Measurements from ENCODE around the gene HCN3.

Gene HCN3

DNA sequence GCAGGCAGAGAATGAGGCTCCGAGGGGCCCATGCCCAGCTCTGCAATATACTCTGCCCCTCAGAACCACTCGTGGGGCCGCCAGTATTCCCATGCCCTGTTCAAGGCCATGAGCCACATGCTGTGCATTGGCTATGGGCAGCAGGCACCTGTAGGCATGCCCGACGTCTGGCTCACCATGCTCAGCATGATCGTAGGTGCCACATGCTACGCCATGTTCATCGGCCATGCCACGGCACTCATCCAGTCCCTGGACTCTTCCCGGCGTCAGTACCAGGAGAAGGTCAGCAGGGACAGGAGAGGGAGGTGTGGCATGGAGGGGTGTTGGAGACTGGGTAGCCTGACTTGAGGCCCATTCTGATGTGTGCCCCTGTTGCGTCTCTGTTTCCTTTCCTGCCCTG, 7.2 kb downstream of the HCN3 start:
- Histone ChIP-seq H4K20me1 (ENCODE audit: insufficient read depth, low read length) (no peaks in the 10 kb centered on the region), H3F3A (ENCODE audit: insufficient read depth, low read length) (no peaks in the 10 kb centered on the region), H3K36me3 (replicated peaks; ENCODE audit: insufficient read depth, low read length) (no peaks in the 10 kb centered on the region), H3K4me3 (ENCODE audit: low read length) (no peak overlapping the region), H3K9ac (ENCODE audit: low read length) (no peak overlapping the region), H3K9me2 (replicated peaks; ENCODE audit: insufficient read depth, low read length) (no peaks in the 10 kb centered on the region), H3K27ac (ENCODE audit: low read length) (no peak overlapping the region), H3K79me2 (ENCODE audit: low read length) (no peaks in the 10 kb centered on the region), H2AFZ (ENCODE audit: low read length) (no peak overlapping the region), H3K9me3 (replicated peaks; ENCODE audit: insufficient read depth, low read length) (no peaks in the 10 kb centered on the region), H3K27me3 (replicated peaks; ENCODE audit: insufficient read depth, low read length) (no peaks in the 10 kb centered on the region), H3K4me1 (ENCODE audit: low read length) (no peaks in the 10 kb centered on the region), H3K4me2 (ENCODE audit: low read depth, low read length) (no peak overlapping the region)
- DNase-seq = no peak
- TF ChIP-seq EZH2 (optimal IDR thresholded peaks at IDR 0.05; ENCODE audit: low read depth, low read length) (no peak), EZH2phosphoT487 (IDR thresholded peaks at IDR 0.05; ENCODE audit: low read length) (no peak)
- TF ChIP-seq, protein P1, sequence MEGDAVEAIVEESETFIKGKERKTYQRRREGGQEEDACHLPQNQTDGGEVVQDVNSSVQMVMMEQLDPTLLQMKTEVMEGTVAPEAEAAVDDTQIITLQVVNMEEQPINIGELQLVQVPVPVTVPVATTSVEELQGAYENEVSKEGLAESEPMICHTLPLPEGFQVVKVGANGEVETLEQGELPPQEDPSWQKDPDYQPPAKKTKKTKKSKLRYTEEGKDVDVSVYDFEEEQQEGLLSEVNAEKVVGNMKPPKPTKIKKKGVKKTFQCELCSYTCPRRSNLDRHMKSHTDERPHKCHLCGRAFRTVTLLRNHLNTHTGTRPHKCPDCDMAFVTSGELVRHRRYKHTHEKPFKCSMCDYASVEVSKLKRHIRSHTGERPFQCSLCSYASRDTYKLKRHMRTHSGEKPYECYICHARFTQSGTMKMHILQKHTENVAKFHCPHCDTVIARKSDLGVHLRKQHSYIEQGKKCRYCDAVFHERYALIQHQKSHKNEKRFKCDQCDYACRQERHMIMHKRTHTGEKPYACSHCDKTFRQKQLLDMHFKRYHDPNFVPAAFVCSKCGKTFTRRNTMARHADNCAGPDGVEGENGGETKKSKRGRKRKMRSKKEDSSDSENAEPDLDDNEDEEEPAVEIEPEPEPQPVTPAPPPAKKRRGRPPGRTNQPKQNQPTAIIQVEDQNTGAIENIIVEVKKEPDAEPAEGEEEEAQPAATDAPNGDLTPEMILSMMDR (IDR thresholded peaks at IDR 0.05; ENCODE audit: low read length) = no peak

- no peak overlapping the region for H3K9ac ChIP-seq (ENCODE audit: low read length)
- no peaks in the 10 kb centered on the region for H3K27me3 ChIP-seq (replicated peaks; ENCODE audit: insufficient read depth, low read length)
- H3K4me2 ChIP-seq (ENCODE audit: low read depth, low read length) = no peak overlapping the region
- TF ChIP-seq, protein P1 (IDR thresholded peaks at IDR 0.05; ENCODE audit: low read length) = no peak
- TF ChIP-seq EZH2 (optimal IDR thresholded peaks at IDR 0.05; ENCODE audit: low read depth, low read length) (no peak), EZH2phosphoT487 (IDR thresholded peaks at IDR 0.05; ENCODE audit: low read length) (no peak)
- H3K36me3 ChIP-seq (replicated peaks; ENCODE audit: insufficient read depth, low read length) = no peaks in the 10 kb centered on the region
- no peaks in the 10 kb centered on the region for H3F3A ChIP-seq (ENCODE audit: insufficient read depth, low read length)
- no peak overlapping the region for H3K4me3 ChIP-seq (ENCODE audit: low read length)
- no peaks in the 10 kb centered on the region for H3K9me2 ChIP-seq (replicated peaks; ENCODE audit: insufficient read depth, low read length)
- DNase-seq = no peak
- H3K79me2 ChIP-seq (ENCODE audit: low read length) = no peaks in the 10 kb centered on the region
- no peak overlapping the region for H3K27ac ChIP-seq (ENCODE audit: low read length)
- H2AFZ ChIP-seq (ENCODE audit: low read length) = no peak overlapping the region
- H3K4me1 ChIP-seq (ENCODE audit: low read length) = no peaks in the 10 kb centered on the region
- no peaks in the 10 kb centered on the region for H4K20me1 ChIP-seq (ENCODE audit: insufficient read depth, low read length)
- H3K9me3 ChIP-seq (replicated peaks; ENCODE audit: insufficient read depth, low read length) = no peaks in the 10 kb centered on the region
Observed at GRCh38 chr1:155285063-155285462, 7.8 kb downstream of the HCN3 start.

DNA sequence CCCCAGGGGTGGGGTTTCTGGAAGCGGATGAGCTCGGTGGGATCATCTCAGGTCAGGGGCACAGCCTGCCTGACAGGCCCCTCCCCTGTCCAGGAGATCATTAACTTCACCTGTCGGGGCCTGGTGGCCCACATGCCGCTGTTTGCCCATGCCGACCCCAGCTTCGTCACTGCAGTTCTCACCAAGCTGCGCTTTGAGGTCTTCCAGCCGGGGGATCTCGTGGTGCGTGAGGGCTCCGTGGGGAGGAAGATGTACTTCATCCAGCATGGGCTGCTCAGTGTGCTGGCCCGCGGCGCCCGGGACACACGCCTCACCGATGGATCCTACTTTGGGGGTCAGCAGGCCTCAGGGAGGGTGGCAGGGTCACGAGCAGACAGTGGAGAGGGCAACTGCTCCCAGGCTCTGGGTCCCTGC, 8.4 kb downstream of the HCN3 start:
- H2AFZ ChIP-seq (ENCODE audit: low read length) = no peak overlapping the region
- H3K9me2 ChIP-seq (replicated peaks; ENCODE audit: insufficient read depth, low read length) = no peaks in the 10 kb centered on the region
- no peaks in the 10 kb centered on the region for H3K4me1 ChIP-seq (ENCODE audit: low read length)
- no peaks in the 10 kb centered on the region for H3K36me3 ChIP-seq (replicated peaks; ENCODE audit: insufficient read depth, low read length)
- H3K27ac ChIP-seq (ENCODE audit: low read length) = no peak overlapping the region
- TF ChIP-seq EZH2 (optimal IDR thresholded peaks at IDR 0.05; ENCODE audit: low read depth, low read length) (no peak), EZH2phosphoT487 (IDR thresholded peaks at IDR 0.05; ENCODE audit: low read length) (no peak)
- TF ChIP-seq, protein P1 (IDR thresholded peaks at IDR 0.05; ENCODE audit: low read length) = no peak
- H3K4me2 ChIP-seq (ENCODE audit: low read depth, low read length) = no peak overlapping the region
- H3K9me3 ChIP-seq (replicated peaks; ENCODE audit: insufficient read depth, low read length) = no peaks in the 10 kb centered on the region
- H3F3A ChIP-seq (ENCODE audit: insufficient read depth, low read length) = no peaks in the 10 kb centered on the region
- DNase-seq = no peak
- no peak overlapping the region for H3K9ac ChIP-seq (ENCODE audit: low read length)
- no peak overlapping the region for H3K4me3 ChIP-seq (ENCODE audit: low read length)
- H3K27me3 ChIP-seq (replicated peaks; ENCODE audit: insufficient read depth, low read length) = no peaks in the 10 kb centered on the region
- H3K79me2 ChIP-seq (ENCODE audit: low read length) = no peaks in the 10 kb centered on the region
- H4K20me1 ChIP-seq (ENCODE audit: insufficient read depth, low read length) = no peaks in the 10 kb centered on the region

All from MM.1S (cell line).